GM18526 (cell line): ENCODE data around the gene SLC6A13.

Experiments
- POLR2A ChIP-seq: IDR thresholded peaks from 3 replicates; pipeline ENCODE4 v1.6.1; 2011; ENCODE audit not compliant: insufficient read length; ENCODE audit errors: extremely low read depth

The SLC6A13 gene

GRCh38 chr12:184811-185575 is 77.6 kb downstream of the SLC6A13 start:
- TF ChIP-seq POLR2A = no peak

GRCh38 chr12:182381-182892 is 80.2 kb downstream of the SLC6A13 start:
- no peak for TF ChIP-seq POLR2A

GRCh38 chr12:181921-182320 is 80.7 kb downstream of the SLC6A13 start:
- TF ChIP-seq POLR2A = no peak

- no peak for TF ChIP-seq POLR2A
Observed at GRCh38 chr12:180445-180844, 82.2 kb downstream of the SLC6A13 start.

- TF ChIP-seq POLR2A = no peak
Observed at GRCh38 chr12:179885-180284, 82.8 kb downstream of the SLC6A13 start.

GRCh38 chr12:179131-179884 is 83.3 kb downstream of the SLC6A13 start:
- TF ChIP-seq POLR2A = no peak

- no peak for TF ChIP-seq POLR2A
Observed at GRCh38 chr12:178829-179109, 83.9 kb downstream of the SLC6A13 start.

GRCh38 chr12:177980-178828 is 84.4 kb downstream of the SLC6A13 start:
- TF ChIP-seq POLR2A = no peak

GRCh38 chr12:177336-177979 is 85.2 kb downstream of the SLC6A13 start:
- no peak for TF ChIP-seq POLR2A

- no peak for TF ChIP-seq POLR2A
Observed at GRCh38 chr12:176321-177181, 86.1 kb downstream of the SLC6A13 start.

- no peak for TF ChIP-seq POLR2A
Observed at GRCh38 chr12:175759-176158, 86.9 kb downstream of the SLC6A13 start.

GRCh38 chr12:175250-175649 is 87.4 kb downstream of the SLC6A13 start:
- TF ChIP-seq POLR2A = no peak

- no peak for TF ChIP-seq POLR2A
Observed at GRCh38 chr12:174596-174995, 88.0 kb downstream of the SLC6A13 start.

GRCh38 chr12:174124-174523 is 88.5 kb downstream of the SLC6A13 start:
- no peak for TF ChIP-seq POLR2A
